ENCODE measurements around the gene SIRT4.

- TF ChIP-seq EZH2 (IDR thresholded peaks at IDR 0.05; ENCODE audit: borderline replicate concordance, low read length), result no peak
- no peak for TF ChIP-seq CTCF (conservative IDR thresholded peaks at IDR 0.05 in 1 of 2, IDR thresholded peaks at IDR 0.05 in 1 of 2; ENCODE audit: extremely low read depth in 1 of 2, insufficient read depth in 1 of 2, low read depth in 1 of 2, low read length in 2 of 2)
Observed at GRCh38 chr12:120283318-120283717, 18.8 kb upstream of the SIRT4 start.
